NOMO-1 treated with DMSO at 0.1 percent for 48 hours (cell line): ENCODE results near the gene MAP1LC3A.
"Not testable (repeated sequence)": the region's sequence is repeated elsewhere in the genome, so short reads cannot be mapped to it uniquely, and the experiment has no call there.

Source experiments
- DNase-seq: peaks from one replicate; lab custom pipeline; 2025; ENCODE audit not compliant: unreplicated experiment; lab: John Stamatoyannopoulos, UW

MAP1LC3A gene

DNA sequence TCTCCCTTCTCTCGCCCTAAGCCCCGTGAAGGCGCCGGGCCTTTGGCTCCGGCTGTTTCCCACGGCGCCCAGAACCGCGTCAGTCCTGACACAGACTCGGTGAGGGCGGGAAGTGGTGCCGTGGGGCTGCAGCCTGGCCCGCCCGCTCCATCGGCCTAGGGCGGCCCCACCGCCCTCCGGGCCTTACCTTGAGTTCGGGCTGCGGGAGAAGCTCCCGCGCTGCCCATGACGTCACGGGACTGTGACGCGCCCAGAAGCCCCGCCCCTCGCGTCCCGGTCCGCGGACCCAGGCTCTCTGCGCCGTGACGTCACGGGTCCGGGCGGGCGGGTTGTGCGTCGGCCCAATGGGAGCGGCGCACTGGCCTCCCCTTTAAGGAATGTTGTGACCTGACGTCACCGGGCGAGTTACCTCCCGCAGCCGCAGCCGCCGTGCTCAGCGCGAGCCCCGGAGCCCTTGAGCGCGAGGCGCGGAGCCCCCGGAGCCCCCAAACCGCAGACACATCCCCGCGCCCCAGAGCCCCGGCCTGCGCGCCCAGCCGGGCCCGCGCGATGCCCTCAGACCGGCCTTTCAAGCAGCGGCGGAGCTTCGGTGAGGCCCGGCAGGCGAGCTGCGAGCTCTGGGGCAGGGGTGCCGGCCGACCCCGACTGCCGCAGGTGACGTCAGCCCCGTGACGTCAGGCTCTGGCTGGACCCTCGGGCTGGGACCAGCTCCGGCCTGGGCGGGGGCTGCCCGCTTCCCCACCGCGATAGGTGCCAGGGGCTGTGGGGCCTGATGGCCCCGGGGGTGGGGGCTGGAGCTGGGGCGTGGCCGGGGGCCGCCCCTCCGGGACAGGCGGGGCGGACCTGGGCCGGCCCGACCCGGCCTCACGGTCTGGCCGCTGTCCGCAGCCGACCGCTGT is at the start of gene MAP1LC3A:
Gene MAP1LC3A (plus strand): TSS at position 399 of the 899 bp plus-strand sequence. CDS start 151 bp downstream, at position 550.
- DNase-seq = no peak

DNA sequence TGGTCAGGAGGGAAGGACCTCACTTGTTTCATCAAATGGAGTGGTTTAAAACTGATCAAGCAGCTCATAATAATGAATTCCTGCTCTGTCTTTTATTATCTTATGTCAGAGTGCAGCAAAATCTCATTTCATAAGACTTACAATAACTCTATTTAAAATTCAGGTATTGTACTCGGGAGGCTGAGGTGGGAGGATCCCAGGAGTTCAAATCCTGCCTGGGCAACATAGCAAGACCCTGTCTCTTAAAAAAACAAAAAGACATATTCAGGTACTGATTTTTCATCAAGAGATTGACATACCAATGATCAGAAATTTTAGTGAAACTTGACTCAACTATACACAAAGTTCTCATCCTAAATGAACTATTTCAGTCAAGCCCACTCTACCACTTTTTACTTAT is 47.9 kb upstream of the MAP1LC3A start:
- no peak for DNase-seq

DNA sequence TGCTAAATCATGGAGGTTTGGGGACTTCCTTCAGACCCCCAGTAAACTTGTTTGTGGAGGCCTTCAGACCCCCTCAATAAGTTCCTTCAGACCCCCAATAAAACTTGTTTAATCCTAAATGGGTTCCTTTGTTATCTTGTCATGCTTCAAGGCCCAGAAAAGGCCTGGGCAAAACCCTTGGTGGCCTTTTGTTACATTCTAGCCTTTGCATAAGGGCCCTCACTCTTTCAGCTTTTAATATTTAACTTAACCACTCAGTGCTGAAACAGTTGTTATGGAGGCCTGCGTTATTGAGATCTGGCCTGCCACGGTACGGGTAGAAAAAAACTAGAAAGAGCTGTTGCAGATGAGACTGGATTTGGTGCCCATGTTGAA is 46.6 kb upstream of the MAP1LC3A start:
- DNase-seq = no peak

DNA sequence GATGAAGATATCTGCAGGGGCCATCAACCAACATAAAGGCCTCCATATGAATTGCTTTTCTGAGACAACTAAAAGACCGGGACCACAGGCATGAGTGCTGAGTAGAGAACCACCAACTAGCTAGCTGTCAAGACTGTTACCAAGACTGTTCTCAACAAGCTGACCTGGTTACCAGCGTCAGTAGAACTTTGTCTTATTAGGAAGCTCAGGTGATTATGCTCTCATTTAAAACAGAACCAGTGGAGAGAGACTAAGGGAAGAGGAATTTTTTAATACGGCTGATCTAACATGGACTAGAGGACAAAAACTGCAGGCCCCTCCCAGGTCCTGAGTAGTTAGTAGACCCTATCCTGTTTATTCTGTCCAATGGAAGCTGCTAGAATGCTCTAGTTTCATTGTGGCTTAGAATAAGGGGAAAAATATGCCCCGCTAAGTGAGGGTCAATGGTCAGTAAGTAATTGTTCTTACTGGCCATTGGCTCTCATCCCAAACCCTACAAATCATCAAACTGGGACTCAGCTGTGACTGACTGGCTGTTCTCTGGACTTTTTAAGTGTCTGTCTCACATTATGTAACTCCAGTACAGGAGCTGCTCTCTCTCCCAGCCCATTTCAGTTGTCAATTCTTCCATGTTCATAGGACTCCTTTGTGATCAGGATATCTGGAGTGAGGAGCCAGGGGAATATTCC is 46.1 kb upstream of the MAP1LC3A start:
- DNase-seq = no peak

DNA sequence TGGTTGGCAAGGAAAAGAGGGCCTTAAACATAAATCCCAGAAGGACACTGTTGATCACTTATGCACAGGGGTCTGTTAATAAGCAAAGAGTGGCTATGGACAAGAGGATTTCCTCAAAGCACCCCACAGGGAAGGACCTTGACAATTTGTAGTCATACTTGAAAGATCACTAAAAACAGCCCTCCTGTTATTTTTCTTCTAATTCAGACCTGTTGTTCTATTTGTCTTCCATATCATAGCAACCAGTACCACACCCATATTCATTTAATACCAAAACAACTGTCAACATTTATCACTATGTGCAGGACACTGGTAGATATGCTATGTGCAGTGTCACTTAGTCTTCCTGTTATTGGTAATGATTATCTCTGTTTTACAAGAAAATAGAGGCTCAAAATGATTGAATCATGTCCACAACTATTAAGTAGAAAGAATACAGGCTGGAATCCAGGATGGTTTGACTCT is 45.5 kb upstream of the MAP1LC3A start:
- no peak for DNase-seq

DNA sequence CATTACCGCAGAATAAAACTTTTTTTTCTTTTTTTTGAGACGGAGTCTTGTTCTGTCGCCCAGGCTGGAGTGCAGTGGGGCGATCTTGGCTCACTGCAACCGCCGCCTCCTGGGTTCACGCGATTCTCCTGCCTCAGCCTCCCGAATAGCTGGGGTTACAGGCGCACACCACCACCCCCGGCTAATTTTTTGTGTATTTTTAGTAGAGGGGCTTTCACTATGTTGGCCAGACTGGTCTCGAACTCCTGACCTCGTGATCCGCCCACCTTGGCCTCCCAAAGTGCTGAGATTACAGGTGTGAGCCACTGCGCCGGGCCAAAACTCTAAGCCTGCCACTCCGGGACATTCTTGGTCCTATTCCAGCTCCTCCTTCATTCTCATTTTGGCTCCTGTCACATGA is 44.5 kb upstream of the MAP1LC3A start:
- DNase-seq = not testable (repeated sequence)

DNA sequence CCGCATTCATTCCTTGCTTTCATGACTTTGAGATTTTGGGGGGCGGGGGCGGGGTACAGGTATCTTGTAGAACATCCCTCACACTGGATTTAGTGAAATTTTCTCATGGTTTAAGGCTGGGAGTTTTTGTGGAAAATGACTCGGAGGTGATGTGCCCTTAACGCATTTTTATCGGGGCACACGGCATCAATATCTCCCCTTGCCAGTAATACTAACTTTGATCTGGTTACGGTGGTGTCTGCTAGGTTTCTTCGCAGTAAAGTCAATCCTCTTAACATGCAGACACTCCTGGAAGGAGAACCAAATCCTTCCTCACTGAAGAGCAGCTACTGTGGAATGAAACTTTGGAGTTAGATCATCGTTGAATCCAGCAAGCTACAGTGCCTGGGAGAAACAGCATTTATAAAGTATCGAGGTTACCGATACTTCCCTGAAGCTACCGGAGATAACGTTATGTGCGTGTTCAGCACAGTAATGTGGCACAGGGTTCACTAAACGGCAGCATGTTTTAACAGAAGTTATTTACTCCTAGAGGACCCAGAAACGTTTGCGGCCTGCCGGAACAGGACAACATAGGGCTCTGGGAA is 43.5 kb upstream of the MAP1LC3A start:
- peak; percentile 24 for DNase-seq

DNA sequence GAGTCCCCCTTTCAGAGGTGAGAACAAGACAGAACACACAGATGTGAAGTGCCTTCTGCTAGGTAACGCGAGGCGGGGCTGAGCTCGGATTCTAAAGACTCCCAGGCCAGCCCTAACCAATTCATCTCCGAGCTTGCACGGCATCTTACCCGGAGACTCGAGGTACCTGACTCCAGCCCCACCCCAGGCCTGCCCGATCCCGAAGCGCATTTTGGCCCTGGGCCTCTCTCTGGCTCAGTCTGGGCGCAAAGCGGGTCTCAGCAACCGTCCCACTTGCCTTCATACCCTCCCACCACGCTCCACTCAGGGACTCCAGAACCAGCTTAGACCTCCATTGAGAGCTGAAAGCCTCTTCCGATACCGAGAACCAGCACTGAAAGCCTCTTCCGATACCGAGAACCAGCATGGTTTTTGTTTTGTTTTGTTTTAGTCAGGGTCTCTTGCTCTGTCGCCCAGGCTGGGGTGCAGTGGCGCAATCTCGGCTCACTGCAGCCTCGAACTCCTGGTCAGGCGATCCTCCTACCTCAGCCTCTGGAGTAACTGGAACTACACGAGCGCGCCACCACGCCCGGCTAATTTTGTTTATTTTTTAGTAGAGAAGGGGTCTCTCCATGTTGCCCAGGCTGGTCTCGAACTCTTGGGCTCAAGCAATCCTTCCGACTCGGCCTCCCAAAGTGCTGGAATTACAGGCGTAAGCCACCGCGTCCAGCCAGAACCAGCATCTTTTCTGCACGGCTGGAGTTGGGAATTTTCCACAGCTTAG is 42.9 kb upstream of the MAP1LC3A start:
- DNase-seq = peak; percentile 24

DNA sequence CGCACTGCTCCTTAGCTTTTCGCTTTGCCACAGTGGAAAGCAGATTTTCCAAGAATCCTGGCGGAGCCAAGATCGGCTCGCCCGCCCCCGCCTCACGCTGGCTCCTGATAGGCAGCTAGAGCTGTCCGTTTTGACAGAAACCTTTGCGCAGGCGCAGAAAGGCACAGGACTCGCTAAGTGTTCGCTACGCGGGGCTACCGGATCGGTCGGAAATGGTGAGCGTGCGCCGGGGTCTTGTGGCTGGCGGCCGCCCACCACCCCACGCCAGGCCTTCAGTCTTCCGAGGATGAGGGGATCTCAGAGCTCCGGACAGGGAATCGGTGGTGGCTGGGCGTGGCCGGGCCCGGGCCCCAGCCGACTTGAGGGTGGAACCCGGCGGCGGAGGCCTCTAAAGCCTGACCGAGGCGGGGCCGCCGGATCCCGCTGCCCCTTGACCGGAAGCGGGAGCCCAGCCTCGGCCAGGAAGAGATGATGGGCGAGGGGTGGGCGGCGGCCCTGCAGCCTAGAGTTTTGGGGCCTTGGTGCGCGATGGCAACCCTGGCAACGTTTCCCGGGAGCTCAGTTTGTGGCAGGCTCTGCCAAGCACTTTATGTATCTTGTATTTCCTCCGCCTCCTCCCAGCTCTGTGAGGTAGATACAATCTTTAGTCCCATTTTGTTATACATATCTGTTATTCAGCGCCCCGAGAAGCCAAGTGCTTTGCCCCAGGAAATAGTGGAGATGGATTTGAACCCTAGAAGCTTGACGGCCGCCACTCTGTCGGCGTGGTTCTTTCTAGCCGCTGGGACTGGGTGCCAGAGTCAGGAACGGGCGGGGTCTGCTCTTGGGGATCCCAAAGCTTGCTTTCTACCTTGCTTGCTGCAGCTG is 42.0 kb upstream of the MAP1LC3A start, which contains the start of gene DYNLRB1:
Gene DYNLRB1 (plus strand): TSS at position 176 of the 867 bp plus-strand sequence. CDS start 37 bp downstream, at position 213.
- DNase-seq = peak; percentile 83

DNA sequence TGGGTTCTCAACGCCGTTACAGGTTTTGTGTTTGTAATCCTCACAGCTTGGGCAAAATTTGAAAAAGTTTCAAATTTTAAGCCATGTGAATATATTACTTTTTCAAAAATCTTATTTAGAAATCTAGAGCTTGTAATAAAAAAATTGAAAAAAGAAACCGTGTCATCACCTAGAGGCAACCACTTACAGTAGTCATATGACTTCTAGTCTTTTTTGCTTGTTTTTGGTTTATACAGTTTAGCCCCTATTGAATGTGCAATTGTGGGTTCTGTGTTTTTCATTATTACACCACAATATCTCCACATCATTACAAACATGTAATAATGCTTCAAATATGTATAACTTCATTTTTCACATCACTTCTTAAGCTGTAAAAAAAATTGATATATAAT is 41.4 kb upstream of the MAP1LC3A start:
- DNase-seq = no peak

DNA sequence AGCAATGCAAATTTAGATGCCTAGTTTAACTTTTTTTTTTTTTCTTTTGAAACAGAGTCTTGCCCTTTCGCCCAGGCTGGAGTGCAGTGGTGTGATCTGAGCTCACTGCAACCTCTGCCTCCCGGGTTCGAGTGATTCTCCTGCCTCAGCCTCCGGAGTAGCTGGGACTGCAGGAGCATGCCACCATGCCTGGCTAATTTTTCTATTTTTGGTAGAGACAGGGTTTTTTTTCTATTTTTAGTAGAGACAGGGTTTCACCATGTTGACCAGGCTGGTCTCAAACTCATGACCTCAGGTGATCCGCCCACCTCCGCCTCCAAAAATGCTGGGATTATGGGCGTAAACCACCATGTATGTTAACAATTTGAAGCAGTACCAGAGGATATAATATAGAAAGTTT is 39.7 kb upstream of the MAP1LC3A start:
- not testable (repeated sequence) for DNase-seq

DNA sequence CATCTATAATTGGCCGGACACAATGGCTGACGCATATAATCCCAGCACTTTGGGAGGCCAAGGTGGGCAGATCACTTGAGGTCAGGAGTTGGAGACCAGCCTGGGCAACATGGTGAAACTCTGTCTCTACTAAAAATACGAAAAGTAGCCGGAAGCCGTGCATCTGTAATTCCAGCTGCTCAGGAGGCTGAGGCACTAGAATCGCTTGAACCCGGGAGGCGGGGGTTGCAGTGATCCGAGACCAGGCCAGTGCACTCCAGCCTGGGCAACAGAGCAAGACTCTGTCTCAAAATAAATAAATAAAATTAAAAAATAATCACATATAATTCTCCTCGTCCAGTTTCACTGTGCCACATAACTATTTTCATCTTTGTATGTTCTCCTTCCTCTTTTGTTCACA is 38.7 kb upstream of the MAP1LC3A start:
- not testable (repeated sequence) for DNase-seq

DNA sequence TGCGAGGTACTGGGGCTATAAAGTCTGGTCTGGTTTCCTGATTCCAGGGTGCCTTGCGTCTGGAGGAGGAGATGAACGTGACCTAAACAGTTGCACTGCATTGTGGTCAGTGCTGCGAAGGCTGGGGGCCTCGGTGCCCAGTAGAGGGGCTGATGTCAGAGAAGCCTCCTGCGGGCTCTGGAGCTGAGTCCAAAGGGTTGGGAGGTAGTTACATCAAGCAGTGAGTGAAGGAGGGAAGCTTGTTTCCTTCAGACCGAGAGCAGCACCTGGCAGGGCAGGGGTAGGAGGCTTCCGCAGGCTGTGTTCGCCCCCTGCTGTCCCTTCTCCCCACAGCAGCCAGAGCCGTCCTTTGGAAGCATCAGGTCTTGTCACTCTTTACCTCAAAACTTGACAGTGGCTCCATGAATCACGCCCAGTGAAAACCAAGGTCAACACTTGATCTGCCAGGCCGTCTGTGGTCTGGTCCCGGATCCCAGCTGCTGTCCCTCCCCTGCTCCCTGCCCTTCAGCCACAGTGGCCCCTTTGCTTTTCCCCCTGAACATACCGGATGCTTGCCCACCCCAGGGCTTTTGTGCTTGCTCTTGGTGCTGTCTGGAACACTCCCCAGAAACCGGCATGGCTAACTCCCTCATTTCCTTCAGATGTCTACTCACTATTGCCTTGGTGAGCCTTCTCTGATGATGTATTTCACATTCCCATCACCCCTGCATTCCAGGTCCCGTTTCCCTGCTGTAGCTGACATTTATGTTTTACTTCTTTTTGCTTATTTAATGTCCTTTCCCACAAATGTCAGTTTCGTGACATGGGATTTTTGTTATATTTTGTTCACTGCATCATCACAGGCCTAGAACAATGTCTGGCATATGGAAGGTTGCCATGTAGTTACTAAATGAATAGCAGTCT is 35.3 kb upstream of the MAP1LC3A start:
- peak; percentile 14 for DNase-seq

DNA sequence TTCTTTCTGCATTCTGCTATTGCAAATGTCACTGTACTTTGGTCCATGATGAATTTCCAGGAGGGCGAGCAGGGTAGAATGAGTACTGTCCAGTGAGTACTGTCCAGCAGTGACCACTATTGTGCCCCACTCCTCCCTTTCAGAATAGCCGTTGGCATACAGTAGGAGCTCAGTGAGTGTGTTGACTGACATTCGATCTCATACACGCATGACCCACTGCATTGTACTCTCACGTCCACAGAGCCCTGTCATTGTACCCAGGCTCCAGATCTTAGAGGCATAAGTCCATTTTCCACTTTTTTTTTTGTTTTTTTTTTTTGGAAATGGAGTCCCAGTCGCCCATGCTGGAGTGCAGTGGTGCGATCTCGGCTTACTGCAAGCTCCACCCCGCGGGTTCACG is 34.1 kb upstream of the MAP1LC3A start:
- no peak for DNase-seq

DNA sequence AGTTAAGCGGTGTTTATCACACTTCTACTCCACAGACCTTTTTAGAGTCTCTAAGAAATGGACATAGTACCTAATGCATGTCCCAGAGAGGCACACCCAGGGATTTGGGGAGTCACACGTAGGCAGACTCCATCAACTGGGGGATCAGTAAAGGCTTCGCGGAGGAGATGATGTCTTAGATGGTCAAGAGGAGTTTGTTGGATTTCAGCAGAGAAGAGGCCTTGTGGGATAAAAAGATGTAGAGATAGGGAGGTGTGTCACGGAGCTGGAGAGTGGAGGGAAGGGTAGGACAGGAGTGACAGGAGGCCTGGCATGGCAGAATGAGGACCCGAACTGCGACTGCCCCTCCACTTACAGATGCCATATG is 33.2 kb upstream of the MAP1LC3A start:
- DNase-seq = no peak

DNA sequence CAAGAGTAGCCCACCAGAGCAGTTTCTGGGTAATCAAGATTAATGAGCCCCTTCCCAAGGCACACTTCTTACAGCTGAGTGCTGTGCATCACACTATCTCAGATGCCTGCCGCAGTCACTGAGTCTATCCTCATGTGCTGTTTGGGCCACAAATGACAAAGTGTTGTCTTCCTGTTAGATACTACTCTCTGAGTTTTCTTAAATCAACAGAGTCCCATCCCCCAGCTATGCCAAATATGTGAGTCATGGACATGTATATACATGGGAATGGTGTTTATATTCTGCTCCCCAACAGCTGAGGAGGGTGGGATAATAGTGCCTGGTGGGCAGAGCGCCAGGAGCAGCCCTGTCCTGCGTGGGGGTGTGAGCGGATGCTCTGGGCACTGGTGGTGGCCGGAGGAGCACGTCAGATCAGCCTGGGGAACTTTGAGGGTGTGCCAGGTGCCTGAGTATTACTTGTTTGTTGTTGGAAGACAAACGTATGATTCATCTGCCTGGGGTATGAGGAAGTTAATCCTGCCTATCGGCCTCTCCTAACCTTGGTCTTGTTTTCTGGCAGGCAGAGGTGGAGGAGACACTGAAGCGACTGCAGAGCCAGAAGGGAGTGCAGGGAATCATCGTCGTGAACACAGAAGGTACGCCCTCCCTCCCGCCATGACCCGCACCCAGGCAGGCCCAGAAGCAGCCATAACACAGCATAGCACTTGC is 32.7 kb upstream of the MAP1LC3A start:
- no peak for DNase-seq

DNA sequence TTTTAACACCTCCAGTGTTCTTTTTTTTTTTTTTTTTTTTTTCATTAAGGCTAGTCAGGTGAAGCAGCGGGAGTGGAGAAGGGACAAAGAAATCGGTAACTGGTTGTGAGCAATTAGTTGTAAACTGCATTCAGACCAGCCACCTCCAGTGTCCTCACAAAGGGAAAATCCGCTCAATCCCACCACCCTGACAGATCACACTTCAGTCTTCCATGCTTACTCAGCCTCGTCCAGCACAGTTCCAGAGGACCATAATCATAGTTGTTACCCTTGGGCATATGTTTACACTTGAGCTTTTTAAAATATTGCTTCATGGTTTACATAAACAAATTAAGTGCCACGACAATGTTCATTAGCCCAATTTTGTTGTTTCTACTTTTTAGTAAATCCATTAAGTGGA is 32.1 kb upstream of the MAP1LC3A start:
- no peak for DNase-seq

DNA sequence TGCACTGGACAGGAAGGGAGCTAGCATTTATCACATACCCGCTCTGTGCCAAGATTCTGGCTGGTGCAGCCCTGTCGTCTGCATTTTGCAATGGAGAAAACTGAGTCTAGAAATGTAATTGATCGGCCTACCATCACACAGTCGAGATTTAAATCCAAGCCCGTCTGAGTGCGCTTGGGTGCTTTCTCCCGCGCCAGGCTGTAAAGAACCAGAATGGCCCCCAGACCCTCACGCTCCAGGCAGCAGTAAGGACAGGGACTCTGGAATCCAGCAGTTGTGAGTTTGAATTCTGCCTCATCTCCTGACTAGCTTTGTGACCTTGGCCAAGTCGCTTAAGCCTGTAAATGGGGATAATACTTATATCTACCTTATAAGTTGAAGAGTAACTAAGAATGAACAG is 31.5 kb upstream of the MAP1LC3A start:
- no peak for DNase-seq
